ENCODE data around the gene ADGRV1.
A peak's percentile ranks its signal among the peaks of the same experiment; 100 is the strongest.

The ADGRV1 gene

DNA sequence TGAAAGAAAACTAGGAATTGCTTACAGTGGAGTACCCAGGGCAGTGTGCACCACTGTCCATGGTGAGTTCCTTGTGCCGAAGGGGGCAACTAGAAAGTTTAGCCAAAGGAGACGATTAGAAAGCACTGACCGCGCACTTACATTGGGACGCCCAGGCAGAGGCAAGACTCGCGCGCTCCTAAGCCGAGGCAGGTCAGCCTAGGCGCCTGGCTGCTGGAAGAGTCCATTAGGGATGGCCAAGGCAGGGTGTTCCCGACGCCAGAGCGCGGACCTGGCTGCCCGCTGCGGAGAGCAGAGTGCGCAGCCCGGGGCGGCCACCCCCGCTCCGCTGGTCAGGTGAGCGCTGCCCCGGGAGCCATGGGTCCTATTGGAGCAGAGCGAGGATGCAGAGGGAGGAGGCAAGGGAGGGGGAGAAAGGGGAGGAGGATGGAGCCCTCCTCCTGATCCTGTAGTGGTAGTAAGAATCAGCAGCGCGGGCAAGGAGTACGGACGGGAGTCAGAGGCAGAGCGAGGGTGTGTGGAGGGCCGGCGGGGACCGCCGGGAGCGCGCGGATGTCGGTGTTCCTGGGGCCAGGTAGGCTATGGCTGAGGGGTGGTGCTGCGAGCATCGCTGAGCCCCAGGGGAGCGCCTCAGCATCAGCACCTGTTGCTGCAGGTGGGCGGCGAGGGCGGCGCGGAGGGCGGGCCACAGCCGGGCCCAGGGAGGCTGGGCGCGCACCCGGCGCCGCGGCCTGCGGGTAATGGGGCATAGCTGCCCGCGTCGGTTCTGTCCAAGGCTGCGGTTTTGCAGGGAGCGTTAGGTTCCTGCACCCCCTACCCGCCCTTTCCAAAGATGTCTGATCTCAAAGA is at the start of gene ADGRV1:
ADGRV1 (plus strand) TSS at position 454 of the 849 bp plus-strand sequence; CDS start at position 553, 99 bp downstream.
- no peak for DNase-seq

- no peak for DNase-seq
These were observed 48.2 kb upstream of the ADGRV1 start for GRCh38 chr5:90510438-90510837.

DNA sequence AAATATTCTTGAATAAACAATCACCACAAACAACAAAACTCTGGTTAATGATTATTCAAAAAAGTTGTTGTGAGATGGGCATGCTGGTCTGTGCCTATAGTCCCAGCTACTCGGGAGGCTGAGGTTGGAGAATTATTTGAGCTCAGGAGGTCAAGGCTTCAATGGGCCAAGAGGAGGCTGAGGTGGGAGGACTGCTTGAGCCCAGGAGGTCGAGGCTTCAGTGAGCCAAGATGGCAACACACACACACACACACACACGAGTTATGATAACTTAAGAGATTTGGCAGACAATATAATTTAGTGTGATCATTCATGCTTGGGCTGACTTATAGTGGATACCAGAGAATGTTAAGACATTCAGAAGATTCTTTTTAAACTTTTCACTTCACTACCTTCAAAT is 44.1 kb upstream of the ADGRV1 start:
- DNase-seq: no peak

DNA sequence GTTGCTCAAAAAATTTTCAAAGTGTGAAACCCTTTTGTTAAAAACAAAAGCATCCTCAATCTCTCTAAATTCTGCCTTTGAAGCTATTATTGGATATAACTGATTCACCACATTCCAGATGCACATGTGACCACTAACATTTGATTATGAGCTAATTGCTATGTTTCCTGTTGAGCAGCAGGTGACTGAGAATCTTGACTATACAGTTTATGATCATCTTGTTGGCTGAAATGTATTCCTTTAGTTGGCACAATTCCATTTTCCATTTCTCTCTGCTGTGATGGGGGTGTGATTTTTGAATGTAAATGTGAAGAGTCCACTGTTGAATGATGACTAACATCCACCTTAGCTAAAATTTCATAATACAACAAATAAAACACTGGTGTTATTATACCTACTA is 39.9 kb upstream of the ADGRV1 start:
- DNase-seq: no peak

- no peak for DNase-seq
These were observed 39.5 kb upstream of the ADGRV1 start for GRCh38 chr5:90519081-90519480.

GRCh38 chr5:90528601-90529193 is 29.9 kb upstream of the ADGRV1 start:
- no peak for DNase-seq

GRCh38 chr5:90529194-90529938 is 29.2 kb upstream of the ADGRV1 start, which contains the start of gene LYSMD3:
LYSMD3 (minus strand) TSS chr5:90529584; CDS start chr5:90525289, 4,295 bp downstream.
- peak; percentile 86 to 97 (median 92) for DNase-seq

DNA sequence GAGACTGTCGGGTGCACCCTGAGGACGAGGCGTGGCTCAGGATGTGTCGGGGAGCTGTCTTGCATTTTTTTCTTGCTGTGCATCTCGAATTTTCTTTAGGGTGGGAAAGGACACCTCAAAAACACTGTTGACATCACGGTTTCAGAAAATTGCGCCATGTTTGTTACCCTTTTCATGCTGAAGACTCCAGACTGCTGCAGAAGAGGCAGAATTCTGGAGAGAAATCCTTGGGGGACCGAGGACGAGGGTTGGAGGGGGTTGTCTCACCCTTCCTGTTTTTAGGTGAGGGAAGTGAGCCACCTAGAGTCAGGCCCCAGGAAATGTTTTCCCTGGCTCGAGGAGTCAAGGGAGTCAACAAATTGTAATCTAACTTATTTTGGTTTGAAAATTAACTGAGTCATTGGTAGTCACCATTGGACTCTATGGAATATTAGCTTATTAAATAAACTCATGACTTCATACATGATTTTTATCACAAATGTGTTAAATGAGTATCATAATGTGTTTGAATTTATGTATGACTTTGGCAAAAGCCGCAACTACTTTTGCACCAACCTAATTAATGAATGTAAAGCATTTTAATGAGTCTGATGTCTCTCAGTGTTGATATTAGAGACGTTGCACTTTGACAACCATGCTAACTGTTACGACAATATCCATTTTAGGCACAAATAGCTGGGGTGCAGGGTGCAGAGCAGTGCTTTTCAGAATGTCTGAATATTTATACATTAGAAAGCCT is 28.5 kb upstream of the ADGRV1 start:
- peak in 3 of 4 experiments; percentile 5 to 52 (median 44) for DNase-seq

DNA sequence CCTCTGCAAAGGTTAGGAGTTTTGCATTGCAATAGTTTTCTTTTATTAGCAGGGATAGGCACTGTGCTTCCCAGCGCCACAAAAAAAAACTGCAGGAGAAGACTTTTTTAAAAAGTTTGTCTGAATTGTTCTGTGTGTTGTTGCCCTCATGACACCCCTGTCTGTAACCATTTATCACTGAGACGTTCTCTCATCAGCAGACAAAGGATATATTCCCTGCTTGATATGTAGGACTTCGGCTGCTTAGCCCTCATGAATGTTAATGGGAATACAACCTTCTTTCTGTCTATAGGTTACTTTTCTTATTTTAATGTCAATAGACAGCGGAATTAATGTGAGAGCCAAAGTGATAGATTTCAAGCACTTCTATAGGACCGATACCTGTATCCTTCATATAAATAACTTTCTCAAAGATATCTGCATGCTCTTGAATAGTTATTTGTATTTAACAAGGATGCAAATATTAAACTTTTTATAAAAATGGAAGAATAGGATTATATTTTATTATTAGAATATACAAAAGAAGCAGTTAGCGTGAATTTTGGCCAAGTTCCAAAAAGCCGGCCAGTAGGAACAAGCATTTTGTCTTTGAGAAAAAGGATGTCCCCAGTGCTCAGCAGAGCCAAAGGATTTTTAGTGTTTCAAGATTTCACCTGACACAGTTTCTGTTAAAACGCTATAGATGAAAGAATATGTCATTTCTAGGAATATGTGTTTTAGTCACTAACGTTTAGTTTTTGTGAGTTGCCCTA is 27.7 kb upstream of the ADGRV1 start:
- no peak for DNase-seq

GRCh38 chr5:90533794-90534193 is 24.8 kb upstream of the ADGRV1 start:
- no peak for DNase-seq

DNA sequence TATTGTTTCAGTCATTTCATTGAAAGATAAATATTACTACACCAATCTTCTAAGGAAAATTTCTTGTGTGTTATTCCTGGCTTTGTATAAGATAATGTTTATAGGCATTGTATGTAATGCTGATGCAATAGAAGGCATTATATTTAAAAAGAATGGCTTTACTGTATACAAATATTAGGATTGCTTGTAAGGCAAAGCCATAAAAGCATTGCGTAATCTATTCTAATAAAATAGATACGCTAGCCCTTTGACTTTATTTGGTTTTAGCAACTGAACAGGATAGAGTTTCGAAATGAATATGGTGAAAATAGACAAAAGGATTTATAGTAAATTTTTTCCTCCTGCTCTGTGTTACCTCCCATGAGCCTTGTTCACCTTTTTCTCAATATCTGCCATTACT is 23.7 kb upstream of the ADGRV1 start:
- DNase-seq: no peak

DNA sequence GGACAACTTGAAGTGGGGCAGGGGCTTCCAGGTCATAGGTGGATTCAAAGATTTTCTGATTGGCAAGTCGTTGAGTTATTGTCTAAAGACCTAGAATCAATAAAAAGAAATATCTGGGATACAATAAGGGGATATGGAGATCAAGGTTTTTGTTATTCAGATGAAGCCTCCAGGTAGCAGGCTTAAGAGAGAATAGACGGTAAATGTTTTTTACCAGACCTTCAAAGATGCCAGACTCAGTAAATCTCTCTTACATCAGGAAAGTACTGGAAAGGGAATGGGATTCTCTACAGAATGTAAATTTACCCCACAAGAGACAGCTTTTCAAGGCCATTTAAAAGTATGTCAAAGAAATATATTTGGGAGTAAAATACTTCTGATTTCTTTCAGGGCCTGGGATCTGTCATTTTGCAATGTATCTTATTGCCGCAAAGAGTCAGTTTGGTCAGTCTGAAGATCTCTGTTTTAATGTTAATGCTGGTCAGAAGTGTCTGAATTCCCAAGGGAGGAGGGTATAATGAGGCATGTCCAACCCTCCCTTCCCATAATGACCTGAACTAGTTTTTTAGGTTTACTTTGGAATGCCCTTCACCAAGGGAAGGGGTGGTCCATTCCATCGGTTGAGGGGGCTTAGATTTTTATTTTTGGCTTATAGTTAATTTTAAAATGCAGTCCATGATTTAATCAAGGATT is 15.6 kb upstream of the ADGRV1 start:
- DNase-seq: no peak

DNA sequence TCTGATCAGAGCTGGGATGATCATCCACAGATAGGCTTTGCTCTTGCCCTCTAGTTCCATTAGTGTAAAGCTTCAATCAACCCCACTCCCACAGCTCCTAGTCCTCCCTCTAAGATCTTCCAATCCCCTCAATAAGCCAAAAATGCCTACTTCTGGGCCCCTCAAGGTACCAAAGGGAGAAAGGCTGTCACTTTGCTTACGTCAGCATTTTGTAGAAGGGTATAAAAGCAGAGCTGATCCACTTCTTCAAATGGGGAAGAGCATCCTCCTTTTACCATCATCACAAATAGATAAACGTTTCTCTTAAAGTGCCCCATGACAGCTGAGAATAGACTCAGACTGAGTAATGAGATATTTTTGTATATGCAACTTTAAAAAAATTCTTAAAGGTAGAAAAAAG is 13.1 kb upstream of the ADGRV1 start:
- no peak for DNase-seq

GRCh38 chr5:90546216-90546837 is 12.3 kb upstream of the ADGRV1 start:
- DNase-seq: no peak

- no peak for DNase-seq
These were observed 11.5 kb upstream of the ADGRV1 start for GRCh38 chr5:90547072-90547536.

DNA sequence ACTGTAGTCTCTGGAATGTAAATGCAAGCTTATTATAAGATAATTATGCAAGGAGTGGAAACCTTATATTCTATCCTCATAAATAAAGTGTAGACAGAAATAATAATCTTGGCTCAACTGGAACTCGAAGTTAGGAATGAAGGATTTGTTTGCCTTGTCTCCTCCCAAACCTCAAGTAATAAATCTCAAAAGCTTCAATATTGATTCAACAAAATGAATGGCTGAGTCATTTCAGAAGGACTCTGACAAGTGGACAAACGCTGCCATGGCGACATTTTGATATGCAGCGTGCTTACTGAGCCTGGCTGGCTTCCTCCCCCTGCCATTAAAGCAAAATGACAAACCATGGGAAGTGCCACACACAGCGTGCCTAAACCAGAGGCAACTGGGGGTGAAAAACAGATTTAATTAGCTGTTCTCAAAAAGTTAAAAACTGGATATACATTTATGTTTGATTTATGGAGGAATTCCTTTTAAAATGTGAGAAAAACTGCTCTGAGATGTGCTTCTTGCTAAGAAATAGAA is 10.5 kb upstream of the ADGRV1 start:
- DNase-seq: no peak

GRCh38 chr5:90549223-90549622 is 9.4 kb upstream of the ADGRV1 start:
- no peak for DNase-seq

DNA sequence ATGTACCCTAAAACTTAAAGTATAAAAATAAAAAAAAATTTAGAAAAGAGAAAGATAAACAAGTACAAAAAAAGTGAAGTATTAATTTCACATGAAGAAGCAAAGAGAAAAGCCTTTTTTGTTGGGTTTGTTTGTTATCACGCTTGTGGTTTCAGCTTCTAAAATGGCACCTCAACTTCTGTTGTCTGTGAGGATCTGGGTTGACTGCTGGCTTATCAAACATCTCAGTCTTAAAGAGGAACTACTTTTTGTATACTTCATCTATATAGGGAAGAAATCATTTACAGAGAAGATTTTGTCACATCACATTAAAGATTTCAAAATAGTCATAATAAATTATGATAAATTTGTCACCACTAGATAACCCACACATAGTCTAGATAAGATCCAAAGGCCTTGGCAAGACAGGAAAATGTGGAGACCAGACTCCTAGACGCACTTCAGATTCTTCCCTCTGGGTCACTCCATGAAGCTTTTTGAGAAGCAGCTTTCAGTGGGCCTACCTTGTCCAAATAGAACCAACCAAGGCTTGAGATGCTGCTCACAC is 8.8 kb upstream of the ADGRV1 start:
- DNase-seq: no peak

- no peak for DNase-seq
These were observed 7.6 kb upstream of the ADGRV1 start for GRCh38 chr5:90550963-90551362.

DNA sequence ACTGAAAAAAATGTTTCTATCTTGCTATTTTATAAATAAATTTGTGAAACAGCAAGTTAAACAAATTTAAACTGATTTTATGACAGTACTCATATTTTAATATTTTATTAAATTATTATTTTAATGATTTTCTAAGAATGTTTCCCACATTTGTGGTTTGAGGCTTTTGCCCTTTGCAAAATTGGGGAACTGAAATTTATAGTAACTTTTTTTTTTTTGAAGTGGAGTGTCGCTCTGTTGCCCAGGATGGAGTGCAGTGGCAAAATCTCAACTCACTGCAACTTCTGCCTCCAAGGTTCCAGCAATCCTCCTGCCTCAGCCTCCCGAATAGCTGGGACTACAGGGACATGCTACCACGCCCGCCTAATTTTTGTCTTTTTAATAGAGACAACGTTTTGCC is 7.2 kb upstream of the ADGRV1 start:
- no peak for DNase-seq
